ENCODE data around the gene BCL10.

- TF ChIP-seq POLR2A (IDR thresholded peaks at IDR 0.05) = no peak
- TF ChIP-seq, protein P1, sequence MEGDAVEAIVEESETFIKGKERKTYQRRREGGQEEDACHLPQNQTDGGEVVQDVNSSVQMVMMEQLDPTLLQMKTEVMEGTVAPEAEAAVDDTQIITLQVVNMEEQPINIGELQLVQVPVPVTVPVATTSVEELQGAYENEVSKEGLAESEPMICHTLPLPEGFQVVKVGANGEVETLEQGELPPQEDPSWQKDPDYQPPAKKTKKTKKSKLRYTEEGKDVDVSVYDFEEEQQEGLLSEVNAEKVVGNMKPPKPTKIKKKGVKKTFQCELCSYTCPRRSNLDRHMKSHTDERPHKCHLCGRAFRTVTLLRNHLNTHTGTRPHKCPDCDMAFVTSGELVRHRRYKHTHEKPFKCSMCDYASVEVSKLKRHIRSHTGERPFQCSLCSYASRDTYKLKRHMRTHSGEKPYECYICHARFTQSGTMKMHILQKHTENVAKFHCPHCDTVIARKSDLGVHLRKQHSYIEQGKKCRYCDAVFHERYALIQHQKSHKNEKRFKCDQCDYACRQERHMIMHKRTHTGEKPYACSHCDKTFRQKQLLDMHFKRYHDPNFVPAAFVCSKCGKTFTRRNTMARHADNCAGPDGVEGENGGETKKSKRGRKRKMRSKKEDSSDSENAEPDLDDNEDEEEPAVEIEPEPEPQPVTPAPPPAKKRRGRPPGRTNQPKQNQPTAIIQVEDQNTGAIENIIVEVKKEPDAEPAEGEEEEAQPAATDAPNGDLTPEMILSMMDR (IDR thresholded peaks at IDR 0.05) = no peak
These were observed 13.5 kb upstream of the BCL10 start for GRCh38 chr1:85289848-85290335.
